Measurements from ENCODE around the gene PTH1R. TPM values are rescaled to one million over a fixed set of nuclear protein-coding genes. Genes with fewer than 3 reads are reported as not detected.
A peak's percentile ranks its signal among the peaks of the same experiment; 100 is the strongest.

PTH1R gene
- total RNA-seq, 1 experiment from 2014 or later = not detected

DNA sequence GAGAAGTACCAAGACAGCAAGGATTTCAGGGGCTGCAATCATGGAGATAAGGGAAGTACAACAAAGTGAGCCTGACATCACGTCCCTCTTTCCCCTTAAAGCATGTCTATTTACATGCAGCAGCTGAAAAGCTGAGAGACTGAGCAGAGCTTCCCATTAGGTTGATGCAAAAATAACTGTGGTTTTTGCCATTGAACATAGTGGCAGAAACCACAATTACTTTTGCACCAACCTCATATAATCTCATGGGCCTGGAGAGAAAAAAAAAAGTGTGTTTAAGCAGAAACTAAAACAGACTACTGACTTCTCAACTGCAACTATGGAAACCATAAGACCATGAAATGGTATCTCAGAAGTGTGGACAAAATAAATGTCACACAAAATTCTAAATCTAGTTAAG is 50.8 kb downstream of the PTH1R start:
- Mint-ChIP-seq H3K4me1 (ENCODE audit: low read depth, unreplicated experiment) (peaks cover 39% of the 10 kb centered on the region), H3K36me3 (ENCODE audit: insufficient read depth, unreplicated experiment) (peaks cover 45% of the 10 kb centered on the region), H3K27me3 (ENCODE audit: unreplicated experiment) (no peaks in the 10 kb centered on the region), H3K27ac (ENCODE audit: unreplicated experiment) (no peak overlapping the region), H3K4me3 (ENCODE audit: low read depth, unreplicated experiment) (no peak overlapping the region), H3K9me3 (ENCODE audit: low read depth, unreplicated experiment) (no peaks in the 10 kb centered on the region)
- DNase-seq = no peak
- CTCF ChIA-PET = no interaction called here
- intact Hi-C loops (cut with micrococcal nuclease; ENCODE audit: unreplicated experiment) = no loop called here
- TF ChIP-seq CTCF (IDR thresholded peaks at IDR 0.05; ENCODE audit: unreplicated experiment) = no peak
- no TSS peak for BruUV-seq (replicated peaks)

- Mint-ChIP-seq H3K4me1 (ENCODE audit: low read depth, unreplicated experiment) (peaks cover 39% of the 10 kb centered on the region), H3K27me3 (ENCODE audit: unreplicated experiment) (no peaks in the 10 kb centered on the region), H3K9me3 (ENCODE audit: low read depth, unreplicated experiment) (no peaks in the 10 kb centered on the region), H3K36me3 (ENCODE audit: insufficient read depth, unreplicated experiment) (peaks cover 41% of the 10 kb centered on the region), H3K27ac (ENCODE audit: unreplicated experiment) (peak overlapping the region; percentile 43), H3K4me3 (ENCODE audit: low read depth, unreplicated experiment) (peak overlapping the region; percentile 30)
- no peak for DNase-seq
- BruUV-seq (replicated peaks) = no TSS peak
- CTCF ChIA-PET = interaction anchor here (0.6 to 1.8 kb wide), 2 partner anchors 47 to 943 kb away, joined by 3 to 12 read pairs; partner anchors contain the start of gene CCDC12
- no peak for TF ChIP-seq CTCF (IDR thresholded peaks at IDR 0.05; ENCODE audit: unreplicated experiment)
- intact Hi-C loops (cut with micrococcal nuclease; ENCODE audit: unreplicated experiment) = no loop called here
These were observed 51.8 kb downstream of the PTH1R start for GRCh38 chr3:46929324-46929723.

GRCh38 chr3:46930166-46930944 is 52.8 kb downstream of the PTH1R start:
- CTCF ChIA-PET = interaction anchor here (0.7 to 1.8 kb wide), 7 partner anchors 8 to 57 kb away, joined by 3 to 12 read pairs (median 5); partner anchors contain the start of genes CCDC12 and NBEAL2
- no peak for TF ChIP-seq CTCF (IDR thresholded peaks at IDR 0.05; ENCODE audit: unreplicated experiment)
- intact Hi-C loops (cut with micrococcal nuclease; ENCODE audit: unreplicated experiment) = loop anchor here (2.0 to 5.0 kb wide), 2 partner anchors 14 to 52 kb away; no protein-coding TSS in a partner anchor
- H3K4me3 Mint-ChIP-seq (ENCODE audit: low read depth, unreplicated experiment) = peak overlapping the region; percentile 54
- DNase-seq = no peak
- no TSS peak for BruUV-seq (replicated peaks)
- H3K4me1 Mint-ChIP-seq (ENCODE audit: low read depth, unreplicated experiment) = peaks cover 45% of the 10 kb centered on the region
- no peaks in the 10 kb centered on the region for H3K27me3 Mint-ChIP-seq (ENCODE audit: unreplicated experiment)
- peaks cover 45% of the 10 kb centered on the region for H3K36me3 Mint-ChIP-seq (ENCODE audit: insufficient read depth, unreplicated experiment)
- no peaks in the 10 kb centered on the region for H3K9me3 Mint-ChIP-seq (ENCODE audit: low read depth, unreplicated experiment)
- H3K27ac Mint-ChIP-seq (ENCODE audit: unreplicated experiment) = peak overlapping the region; percentile 95

GRCh38 chr3:46930945-46931403 is 53.5 kb downstream of the PTH1R start:
- peak overlapping the region; percentile 95 for H3K27ac Mint-ChIP-seq (ENCODE audit: unreplicated experiment)
- BruUV-seq (replicated peaks) = no TSS peak
- TF ChIP-seq CTCF (IDR thresholded peaks at IDR 0.05; ENCODE audit: unreplicated experiment) = no peak
- H3K27me3 Mint-ChIP-seq (ENCODE audit: unreplicated experiment) = no peaks in the 10 kb centered on the region
- peak; percentile 52 for DNase-seq
- peak overlapping the region; percentile 54 for H3K4me3 Mint-ChIP-seq (ENCODE audit: low read depth, unreplicated experiment)
- peaks cover 52% of the 10 kb centered on the region for H3K4me1 Mint-ChIP-seq (ENCODE audit: low read depth, unreplicated experiment)
- H3K9me3 Mint-ChIP-seq (ENCODE audit: low read depth, unreplicated experiment) = no peaks in the 10 kb centered on the region
- CTCF ChIA-PET = interaction anchor here (1.1 to 1.7 kb wide), 5 partner anchors 8 to 56 kb away, joined by 3 to 5 read pairs (median 4); partner anchors contain the start of genes CCDC12 and NBEAL2
- peaks cover 47% of the 10 kb centered on the region for H3K36me3 Mint-ChIP-seq (ENCODE audit: insufficient read depth, unreplicated experiment)
- intact Hi-C loops (cut with micrococcal nuclease; ENCODE audit: unreplicated experiment) = loop anchor here (2.0 to 5.0 kb wide), 2 partner anchors 14 to 51 kb away; no protein-coding TSS in a partner anchor
